Panc1 (cell line): ENCODE data around the gene GGA1.
A peak's percentile ranks its signal among the peaks of the same experiment; 100 is the strongest.

Source experiments
- POLR2AphosphoS5 ChIP-seq: IDR thresholded peaks from 2 replicates; pipeline ENCODE4 v1.6.1; 2012; ENCODE audit warnings: mild to moderate bottlenecking, low read depth, low read length, moderate library complexity
- TF ChIP-seq, protein P1 (sequence below): fragments of 450-650 bp; IDR thresholded peaks from 2 replicates; pipeline ENCODE4 v1.5.1; 2017; ENCODE audit warnings: mild to moderate bottlenecking

DNA sequence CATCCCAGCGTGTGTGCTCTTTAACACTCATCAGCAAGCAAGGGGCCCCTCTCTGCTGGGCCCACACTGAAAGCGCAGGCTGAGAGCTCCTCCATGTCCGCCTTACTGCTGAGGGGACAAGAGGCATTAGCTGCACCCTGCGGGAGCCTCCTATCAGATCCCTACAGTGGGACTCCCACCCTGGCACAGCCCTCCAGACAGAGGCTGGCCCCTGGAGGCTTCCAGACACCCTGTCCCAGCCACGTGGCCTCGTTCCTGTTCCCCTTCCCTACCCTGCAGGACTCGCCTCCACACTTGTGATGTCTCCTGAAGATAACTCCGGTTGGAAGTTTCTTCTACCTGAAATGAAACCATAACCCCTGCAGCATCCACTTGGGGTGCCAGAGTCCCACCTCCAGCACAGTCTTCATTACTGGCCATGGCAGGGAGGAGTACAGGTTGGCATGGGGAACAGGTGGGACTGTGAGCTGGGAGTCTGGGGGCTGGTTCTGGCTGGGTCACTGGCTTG is 25.8 kb downstream of the GGA1 start:
- no peak for TF ChIP-seq POLR2AphosphoS5
- TF ChIP-seq, protein P1, sequence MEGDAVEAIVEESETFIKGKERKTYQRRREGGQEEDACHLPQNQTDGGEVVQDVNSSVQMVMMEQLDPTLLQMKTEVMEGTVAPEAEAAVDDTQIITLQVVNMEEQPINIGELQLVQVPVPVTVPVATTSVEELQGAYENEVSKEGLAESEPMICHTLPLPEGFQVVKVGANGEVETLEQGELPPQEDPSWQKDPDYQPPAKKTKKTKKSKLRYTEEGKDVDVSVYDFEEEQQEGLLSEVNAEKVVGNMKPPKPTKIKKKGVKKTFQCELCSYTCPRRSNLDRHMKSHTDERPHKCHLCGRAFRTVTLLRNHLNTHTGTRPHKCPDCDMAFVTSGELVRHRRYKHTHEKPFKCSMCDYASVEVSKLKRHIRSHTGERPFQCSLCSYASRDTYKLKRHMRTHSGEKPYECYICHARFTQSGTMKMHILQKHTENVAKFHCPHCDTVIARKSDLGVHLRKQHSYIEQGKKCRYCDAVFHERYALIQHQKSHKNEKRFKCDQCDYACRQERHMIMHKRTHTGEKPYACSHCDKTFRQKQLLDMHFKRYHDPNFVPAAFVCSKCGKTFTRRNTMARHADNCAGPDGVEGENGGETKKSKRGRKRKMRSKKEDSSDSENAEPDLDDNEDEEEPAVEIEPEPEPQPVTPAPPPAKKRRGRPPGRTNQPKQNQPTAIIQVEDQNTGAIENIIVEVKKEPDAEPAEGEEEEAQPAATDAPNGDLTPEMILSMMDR: peak; percentile 37; the same call in 1 of the 2 replicates
